A673 (cell line): Measurements from ENCODE around the gene BEAN1. TPM values are rescaled to one million over a fixed set of nuclear protein-coding genes. Genes with fewer than 3 reads are reported as not detected.

ENCODE experiments used
- BruUV-seq: library from RNA; stranded (reverse); fragments of 400-500 nt; replicated peaks from 2 replicates; lab custom pipeline; 2021; lab: Mats Ljungman, UMichigan
- CTCF ChIA-PET: fragments of 300-600 bp; sonication (Branson Sonifier 250); formaldehyde crosslinking; loops from one replicate; lab custom pipeline; 2022; ENCODE audit warnings: antibody characterized with exemption; lab: Charles Lee
- POLR2A ChIA-PET: fragments of 300-600 bp; sonication (Branson Sonifier 250); formaldehyde crosslinking; loops from one replicate; lab custom pipeline; 2022; ENCODE audit warnings: antibody characterized with exemption; ENCODE audit not compliant: low non-redundant PET; lab: Charles Lee
- DNase-seq: peaks from one replicate; pipeline ENCODE4 v3.0.0-alpha.2; 2015; ENCODE audit warnings: low spot score
- H3K27ac ChIP-seq: fragments of 200-600 bp; sonication (generic); 2 replicates; pipeline ENCODE4 v1.5.1; 2016; ENCODE audit warnings: mixed run types, low read depth, mild to moderate bottlenecking, mixed read lengths, antibody characterized with exemption, low read length; ENCODE audit not compliant: poor library complexity, severe bottlenecking
- H3K27me3 ChIP-seq: fragments of 200-600 bp; sonication (generic); replicated peaks from 2 replicates; pipeline ENCODE4 v1.6.1; 2017; ENCODE audit warnings: mixed run types, low read depth, mild to moderate bottlenecking, mixed read lengths, antibody characterized with exemption, low read length; ENCODE audit not compliant: insufficient read depth, poor library complexity
- H3K36me3 ChIP-seq: fragments of 200-600 bp; sonication (generic); 2 replicates; pipeline ENCODE4 v1.6.1; 2016; ENCODE audit warnings: mixed run types, mild to moderate bottlenecking, mixed read lengths, antibody characterized with exemption, low read length; ENCODE audit not compliant: insufficient read depth, poor library complexity, severe bottlenecking
- H3K4me1 ChIP-seq: fragments of 200-600 bp; sonication (generic); 2 replicates; pipeline ENCODE4 v1.6.1; 2017; ENCODE audit warnings: mixed run types, mild to moderate bottlenecking, mixed read lengths, antibody characterized with exemption, low read length; ENCODE audit not compliant: insufficient read depth, poor library complexity, severe bottlenecking
- H3K4me3 ChIP-seq: fragments of 200-600 bp; sonication (generic); 2 replicates; pipeline ENCODE4 v1.5.1; 2016; ENCODE audit warnings: low read depth, mixed run types, mild to moderate bottlenecking, mixed read lengths, low read length; ENCODE audit not compliant: poor library complexity, severe bottlenecking
- H3K9me3 ChIP-seq: fragments of 200-600 bp; sonication (generic); 2 replicates; pipeline ENCODE4 v1.6.1; 2016; ENCODE audit warnings: mixed run types, low read depth, mild to moderate bottlenecking, mixed read lengths, antibody characterized with exemption, low read length; ENCODE audit not compliant: poor library complexity, severe bottlenecking
- CTCF ChIP-seq: fragments of 300-800, 200-600 bp; sonication (generic); conservative IDR thresholded peaks from 2 replicates; pipeline ENCODE4 v1.5.1; 2017; ENCODE audit warnings: low read depth, mild to moderate bottlenecking, antibody characterized with exemption, low read length, moderate library complexity, mixed read lengths
- EZH2 ChIP-seq: fragments of 200-600 bp; sonication (generic); IDR thresholded peaks from 2 replicates; pipeline ENCODE4 v1.6.1; 2017; ENCODE audit warnings: borderline replicate concordance, low read depth, mild to moderate bottlenecking, mixed read lengths, antibody characterized with exemption, low read length; ENCODE audit not compliant: poor library complexity, severe bottlenecking
- intact Hi-C: fragments of 100-400 bp; cut with micrococcal nuclease; formaldehyde crosslinking; loops from one replicate; pipeline ENCODE4 v1.10.0; 2022; ENCODE audit not compliant: unreplicated experiment
- total RNA-seq: library from RNA; stranded (reverse); gene quantifications from 2 replicates; pipeline ENCODE4 v1.2.3, GENCODE V29; 2021

Gene BEAN1
- total RNA-seq, 1 experiment from 2014 or later = not detected

- TF ChIP-seq CTCF = no peak
- no peak for TF ChIP-seq EZH2
- no peak overlapping the region for H3K4me3 ChIP-seq
- intact Hi-C loops = no loop called here
- DNase-seq = no peak
- no peaks in the 10 kb centered on the region for H3K4me1 ChIP-seq
- H3K9me3 ChIP-seq = no peaks in the 10 kb centered on the region
- no peaks in the 10 kb centered on the region for H3K36me3 ChIP-seq
- ChIA-PET CTCF (interaction anchor here (0.7 kb wide), 1 partner anchor 149 kb away, joined by 3 read pairs; no protein-coding TSS in a partner anchor), POLR2A (no interaction called here)
- H3K27ac ChIP-seq = no peak overlapping the region
- BruUV-seq = no TSS peak
- H3K27me3 ChIP-seq = peaks cover 55% of the 10 kb centered on the region
Measured at GRCh38 chr16:66431760-66432159, 4.7 kb downstream of the BEAN1 start.

GRCh38 chr16:66432429-66432828, 5.3 kb downstream of the BEAN1 start:
- no TSS peak for BruUV-seq
- no peaks in the 10 kb centered on the region for H3K9me3 ChIP-seq

GRCh38 chr16:66434619-66435430, 7.7 kb downstream of the BEAN1 start:
- no peak overlapping the region for H3K4me3 ChIP-seq
- ChIA-PET POLR2A (no interaction called here), CTCF (no interaction called here)
- no TSS peak for BruUV-seq
- TF ChIP-seq EZH2 (no peak), CTCF (no peak)
- DNase-seq = no peak
- no peaks in the 10 kb centered on the region for H3K9me3 ChIP-seq
- H3K27me3 ChIP-seq = peaks cover 32% of the 10 kb centered on the region
- H3K27ac ChIP-seq = no peak overlapping the region
- no peaks in the 10 kb centered on the region for H3K36me3 ChIP-seq
- intact Hi-C loops = no loop called here
- H3K4me1 ChIP-seq = no peaks in the 10 kb centered on the region

More at GRCh38 chr16:66432429-66432828, 5.3 kb downstream of the BEAN1 start:
- intact Hi-C loops = no loop called here
- H3K36me3 ChIP-seq = no peaks in the 10 kb centered on the region
- TF ChIP-seq EZH2 (no peak), CTCF (no peak)
- H3K4me1 ChIP-seq = no peaks in the 10 kb centered on the region
- DNase-seq = no peak
- no peak overlapping the region for H3K4me3 ChIP-seq
- POLR2A ChIA-PET = interaction anchor here (0.6 kb wide), 1 partner anchor 39 kb away, joined by 3 read pairs; no protein-coding TSS in a partner anchor
- no peak overlapping the region for H3K27ac ChIP-seq
- H3K27me3 ChIP-seq = peaks cover 53% of the 10 kb centered on the region
- CTCF ChIA-PET = no interaction called here
